ENCODE measurements around the gene LRRD1. TPM values are rescaled to one million over a fixed set of nuclear protein-coding genes. Genes with fewer than 3 reads are reported as not detected.
"Not testable (repeated sequence)": the region's sequence is repeated elsewhere in the genome, so short reads cannot be mapped to it uniquely, and the experiment has no call there.

The LRRD1 gene
- total and polyA plus RNA-seq, 9 of the 15 experiments (the other 6 are each of a cell fraction or from before 2014, with no cell fraction given) = 0.07 to 0.15 TPM; not detected in 7

GRCh38 chr7:92192326-92192725, 13.4 kb upstream of the LRRD1 start:
- H3K27me3 ChIP-seq (ENCODE audit: control insufficient read depth in 2 of 2, insufficient read depth in 2 of 2, low read length in 2 of 2) = no peaks in the 10 kb centered on the region
- in situ Hi-C loops (cut with MboI) (no loop called here), intact Hi-C loops (cut with micrococcal nuclease) (no loop called here)
- H3K9ac ChIP-seq (ENCODE audit: insufficient read depth in 1 of 2, low read depth in 2 of 2, low read length in 2 of 2) = no peak overlapping the region
- BruUV-seq (replicated peaks) = no TSS peak
- DNase-seq (ENCODE audit: extremely low read depth in 1 of 4, low spot score in 3 of 4) = no peak
- ATAC-seq = no peak
- H3K4me1 ChIP-seq (replicated peaks in 1 of 2; ENCODE audit: control insufficient read depth in 2 of 2, insufficient read depth in 2 of 2, low read length in 2 of 2) = no peaks in the 10 kb centered on the region
- WGBS (ENCODE audit: insufficient coverage, low coverage, missing lambda C conversion rate) = 100% methylated on average over 3 of the region's 3 CpGs
- H3K36me3 ChIP-seq (ENCODE audit: control insufficient read depth, insufficient read depth, low read length) = peaks cover 10% of the 10 kb centered on the region
- H3K27ac ChIP-seq (ENCODE audit: extremely low read depth, low read depth, low read length) = no peak overlapping the region
- H3K9me3 ChIP-seq (replicated peaks; ENCODE audit: control insufficient read depth, insufficient read depth, low read depth, low read length) = peaks cover 20% of the 10 kb centered on the region
- H3K79me2 ChIP-seq (ENCODE audit: control insufficient read depth, insufficient read depth, low read length) = no peaks in the 10 kb centered on the region
- H3K4me2 ChIP-seq (ENCODE audit: insufficient read depth, low read length) = no peak overlapping the region
- POLR2A ChIA-PET = no interaction called here
- H3K4me3 ChIP-seq = no peak overlapping the region
- no peaks in the 10 kb centered on the region for H3K9me1 ChIP-seq (ENCODE audit: control insufficient read depth, insufficient read depth, low read length)
- no peak for FAIRE-seq
- no peaks in the 10 kb centered on the region for H4K20me1 ChIP-seq (replicated peaks; ENCODE audit: control insufficient read depth, insufficient read depth, low read length)
- CTCF ChIA-PET (ENCODE audit: low intra/inter-chr PET ratio) = no interaction called here
- TF ChIP-seq EHMT2 (IDR thresholded peaks at IDR 0.05) (no peak), TFAP4 (CRISPR knock-in tag; IDR thresholded peaks at IDR 0.05; ENCODE audit: borderline replicate concordance) (no peak), HBP1 (CRISPR knock-in tag; IDR thresholded peaks at IDR 0.05) (no peak), SMARCC2 (IDR thresholded peaks at IDR 0.05; ENCODE audit: low read depth) (no peak), GATA2 (CRISPR knock-in tag; IDR thresholded peaks at IDR 0.05) (no peak), PRPF4 (IDR thresholded peaks at IDR 0.05; ENCODE audit: insufficient read depth, low read depth, low read length, poor library complexity, severe bottlenecking) (no peak)
- H2AFZ ChIP-seq (ENCODE audit: low read depth, low read length) = no peak overlapping the region

GRCh38 chr7:92189246-92189645, 10.3 kb upstream of the LRRD1 start:
- H3K79me2 ChIP-seq (ENCODE audit: control insufficient read depth, insufficient read depth, low read length) = not testable (repeated sequence)

More at GRCh38 chr7:92189246-92189645, 10.3 kb upstream of the LRRD1 start:
- H3K9ac ChIP-seq (ENCODE audit: insufficient read depth in 1 of 2, low read depth in 2 of 2, low read length in 2 of 2); BruUV-seq (replicated peaks); POLR2A ChIA-PET; H2AFZ ChIP-seq (ENCODE audit: low read depth, low read length); intact Hi-C loops (cut with micrococcal nuclease); ATAC-seq; H3K27me3 ChIP-seq (ENCODE audit: control insufficient read depth in 2 of 2, insufficient read depth in 2 of 2, low read length in 2 of 2); H3K36me3 ChIP-seq (ENCODE audit: control insufficient read depth, insufficient read depth, low read length); H3K9me1 ChIP-seq (ENCODE audit: control insufficient read depth, insufficient read depth, low read length); H4K20me1 ChIP-seq (replicated peaks; ENCODE audit: control insufficient read depth, insufficient read depth, low read length); DNase-seq (ENCODE audit: extremely low read depth in 1 of 4, low spot score in 3 of 4); H3K4me2 ChIP-seq (ENCODE audit: insufficient read depth, low read length); H3K27ac ChIP-seq (ENCODE audit: extremely low read depth, low read depth, low read length); CTCF ChIA-PET (ENCODE audit: low intra/inter-chr PET ratio); FAIRE-seq; in situ Hi-C loops (cut with MboI); H3K4me1 ChIP-seq (replicated peaks in 1 of 2; ENCODE audit: control insufficient read depth in 2 of 2, insufficient read depth in 2 of 2, low read length in 2 of 2); H3K4me3 ChIP-seq: not testable (repeated sequence)
- H3K9me3 ChIP-seq (replicated peaks; ENCODE audit: control insufficient read depth, insufficient read depth, low read depth, low read length) = peaks cover 18% of the 10 kb centered on the region
- 91% methylated on average over 9 of the region's 15 CpGs for WGBS (ENCODE audit: insufficient coverage, low coverage, missing lambda C conversion rate)

Measured in K562 (cell line).